ENCODE results near the gene EYA2.

Gene EYA2

DNA sequence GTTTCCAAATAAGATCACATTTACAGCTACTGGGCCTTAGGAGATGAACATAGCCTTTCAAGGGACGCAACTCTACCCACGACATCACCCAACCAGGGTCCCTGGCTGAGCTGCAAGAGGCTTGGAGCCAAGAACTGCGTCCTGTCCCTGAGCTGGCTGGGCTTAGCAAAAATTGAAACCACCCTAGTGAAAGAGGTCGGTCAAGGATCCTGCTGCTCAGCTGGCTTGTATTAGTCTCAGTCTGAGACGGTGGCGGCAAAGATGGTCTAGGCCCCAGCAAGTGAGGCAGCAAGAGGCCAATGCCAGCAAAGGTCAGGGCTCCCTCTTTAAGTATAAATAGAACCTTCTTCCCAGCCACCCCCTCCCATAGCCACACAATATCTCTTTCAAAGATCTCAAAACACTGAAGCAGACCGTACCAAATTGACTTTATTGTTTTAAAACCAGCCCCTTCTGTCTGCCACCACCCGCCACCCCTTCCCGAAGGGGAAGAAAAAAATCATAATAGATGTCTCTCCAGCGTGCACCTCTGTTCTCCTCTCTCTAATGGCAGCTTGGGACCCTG lies 140.5 kb downstream of the EYA2 start:
- no peak for DNase-seq (ENCODE audit: low read depth)
- no peak for TF ChIP-seq CTCF (IDR thresholded peaks at IDR 0.05; ENCODE audit: insufficient read depth, low read depth, low read length, missing control alignments)
- no peak overlapping the region for H3K4me3 ChIP-seq (ENCODE audit: low read depth, low read length)

DNA sequence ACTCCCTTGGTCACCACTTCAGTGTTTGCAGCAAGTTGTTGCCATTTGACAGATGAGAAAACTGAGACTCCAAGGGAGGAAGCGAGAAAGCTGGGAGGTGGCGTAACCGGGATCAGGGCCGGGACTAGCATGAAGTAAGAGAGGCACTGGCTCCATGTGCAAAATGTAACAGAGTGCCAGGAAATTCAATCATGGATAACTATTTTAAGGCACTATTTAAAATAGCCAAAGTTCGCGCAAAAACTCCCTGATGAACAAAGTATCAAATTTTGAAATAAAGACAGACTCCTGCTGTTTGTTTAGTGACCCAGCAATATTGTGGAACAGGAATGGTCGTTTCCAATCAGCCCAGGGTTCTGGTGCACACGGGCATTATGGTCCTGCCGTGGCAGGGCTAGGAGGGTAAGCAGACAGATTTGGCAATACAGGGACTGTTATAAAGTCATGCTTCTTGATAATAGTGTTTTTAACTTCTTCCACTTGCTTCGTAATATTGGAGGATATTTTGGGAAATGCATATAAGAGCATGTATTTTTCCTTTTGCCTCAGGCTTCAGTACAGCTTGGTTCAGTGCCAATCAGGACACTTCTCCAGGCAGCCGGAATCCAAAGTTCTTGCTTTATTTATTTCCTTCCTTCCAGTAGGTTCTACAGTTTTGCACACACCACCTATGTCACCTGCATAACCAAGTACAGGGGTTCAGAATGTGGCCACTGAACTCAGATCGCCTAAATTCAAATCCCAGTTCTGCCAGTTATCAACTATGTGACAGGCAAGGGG lies 141.6 kb downstream of the EYA2 start:
- DNase-seq (ENCODE audit: low read depth), result no peak
- TF ChIP-seq CTCF (IDR thresholded peaks at IDR 0.05; ENCODE audit: insufficient read depth, low read depth, low read length, missing control alignments), result no peak
- H3K4me3 ChIP-seq (ENCODE audit: low read depth, low read length), result no peak overlapping the region

DNA sequence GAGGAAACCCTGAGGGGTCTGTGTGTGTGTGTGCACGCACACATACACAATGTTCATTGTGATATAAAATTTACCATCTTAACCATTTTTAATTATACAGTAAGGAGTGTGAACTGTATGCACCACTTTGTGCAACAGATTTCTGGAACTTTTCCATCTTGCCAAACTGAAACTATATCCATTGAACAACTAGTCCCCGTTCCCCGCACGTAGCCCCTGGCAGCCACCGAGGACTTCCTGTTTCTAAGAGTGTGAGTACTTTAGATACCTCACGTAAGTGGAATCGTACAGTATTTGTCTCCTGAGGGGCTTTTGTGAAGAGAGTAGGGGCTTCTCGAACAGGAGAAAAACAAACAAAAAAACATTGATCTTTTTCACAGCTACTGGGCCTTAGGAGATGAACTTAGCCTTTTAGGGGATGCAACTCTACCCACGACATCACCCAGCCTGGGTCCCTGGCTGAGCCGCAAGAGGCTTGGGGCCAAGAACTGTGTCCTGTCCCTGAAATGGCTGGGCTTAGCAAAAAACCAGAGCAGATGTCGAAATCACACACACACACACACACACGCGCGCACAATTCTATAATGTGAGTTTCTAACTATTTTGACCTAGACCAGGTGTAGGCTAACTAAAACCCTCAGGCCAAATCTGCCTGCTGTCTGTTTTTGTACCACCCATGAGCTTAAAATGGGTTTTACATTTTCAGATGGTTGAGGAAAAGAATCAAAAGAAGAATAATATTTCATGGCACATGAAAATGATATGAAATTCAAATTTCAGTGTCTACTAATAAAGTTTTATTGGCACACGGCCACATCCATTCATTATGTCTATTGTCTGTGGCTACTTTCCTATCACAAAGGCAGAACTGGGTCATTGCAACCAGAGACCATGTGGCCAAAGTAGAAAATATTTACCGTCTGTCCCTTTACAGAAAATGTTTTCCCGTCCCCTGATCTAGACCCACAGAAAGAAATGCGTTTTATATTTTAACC lies 144.2 kb downstream of the EYA2 start:
- no peak for TF ChIP-seq CTCF (IDR thresholded peaks at IDR 0.05; ENCODE audit: insufficient read depth, low read depth, low read length, missing control alignments)
- H3K4me3 ChIP-seq (ENCODE audit: low read depth, low read length), result no peak overlapping the region
- DNase-seq (ENCODE audit: low read depth), result no peak

DNA sequence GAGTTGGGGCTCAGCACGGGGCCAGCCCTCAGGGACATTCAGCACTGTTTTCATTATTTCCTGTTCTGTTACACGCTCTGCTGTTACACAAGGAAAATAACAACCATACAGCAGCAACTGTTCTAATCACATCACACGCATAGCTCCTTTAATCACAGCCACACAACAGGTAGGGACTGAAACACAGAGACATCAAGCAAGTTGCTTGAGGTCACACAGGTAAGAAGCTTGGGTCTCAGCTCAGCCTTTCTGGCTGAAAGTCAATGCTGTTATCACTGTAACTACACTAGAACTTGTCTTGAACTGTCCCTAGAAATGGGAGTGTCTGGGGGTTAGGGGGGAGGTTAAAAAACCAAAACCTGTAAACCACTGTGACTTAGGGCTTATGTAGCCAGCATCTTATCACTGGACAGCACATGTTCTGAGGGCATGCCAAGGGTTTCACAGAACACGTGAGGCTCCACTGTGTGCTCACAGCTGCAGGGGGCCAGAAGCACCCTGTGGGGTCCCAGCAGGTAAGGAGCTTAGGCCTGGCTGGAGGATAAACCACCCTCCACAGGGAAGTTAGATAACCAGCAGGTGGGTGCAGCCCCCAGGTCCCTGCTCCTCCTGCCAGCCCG lies 146.0 kb downstream of the EYA2 start:
- no peak overlapping the region for H3K4me3 ChIP-seq (ENCODE audit: low read depth, low read length)
- TF ChIP-seq CTCF (IDR thresholded peaks at IDR 0.05; ENCODE audit: insufficient read depth, low read depth, low read length, missing control alignments), result no peak

DNA sequence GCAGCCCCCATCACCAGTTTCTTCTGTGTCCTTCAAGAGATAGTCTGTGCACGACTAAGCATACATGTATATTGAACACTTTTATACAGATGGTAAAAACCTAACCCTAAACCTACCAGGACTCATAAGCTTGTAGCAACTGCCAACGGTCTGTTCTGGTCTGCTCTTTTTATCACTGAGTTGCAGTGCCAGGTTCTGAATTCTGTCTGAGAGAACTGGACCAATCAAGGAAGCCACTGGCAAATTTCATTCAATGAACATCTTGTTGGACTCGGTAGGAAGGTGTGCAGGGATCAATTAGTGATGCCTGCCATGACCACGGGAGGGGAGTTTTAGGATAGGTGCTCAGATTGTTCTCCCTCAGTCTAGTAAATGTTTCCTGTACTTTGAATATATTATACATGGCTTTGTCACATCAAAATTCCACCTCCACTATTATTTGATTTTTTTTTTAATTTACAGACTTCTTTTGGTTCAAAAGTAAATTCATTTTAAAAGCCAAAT lies 146.8 kb downstream of the EYA2 start:
- no peak for TF ChIP-seq CTCF (IDR thresholded peaks at IDR 0.05; ENCODE audit: insufficient read depth, low read depth, low read length, missing control alignments)
- DNase-seq (ENCODE audit: low read depth), result no peak
- no peak overlapping the region for H3K4me3 ChIP-seq (ENCODE audit: low read depth, low read length)

More for the DNA sequence above, 146.0 kb downstream of the EYA2 start:
- DNase-seq (ENCODE audit: low read depth), result no peak

- no peak overlapping the region for H3K4me3 ChIP-seq (ENCODE audit: low read depth, low read length)
- no peak for TF ChIP-seq CTCF (IDR thresholded peaks at IDR 0.05; ENCODE audit: insufficient read depth, low read depth, low read length, missing control alignments)
- DNase-seq (ENCODE audit: low read depth), result no peak
Measured at GRCh38 chr20:47042464-47042863, 147.8 kb downstream of the EYA2 start.
